A673 (cell line): ENCODE measurements around the gene TF. TPM values are rescaled to one million over a fixed set of nuclear protein-coding genes. Genes with fewer than 3 reads are reported as not detected.

ENCODE experiments used
- BruUV-seq: library from RNA; stranded (reverse); fragments of 400-500 nt; replicated peaks from 2 replicates; lab custom pipeline; 2021; lab: Mats Ljungman, UMichigan
- CTCF ChIA-PET: fragments of 300-600 bp; sonication (Branson Sonifier 250); formaldehyde crosslinking; loops from one replicate; lab custom pipeline; 2022; ENCODE audit warnings: antibody characterized with exemption; lab: Charles Lee
- POLR2A ChIA-PET: fragments of 300-600 bp; sonication (Branson Sonifier 250); formaldehyde crosslinking; loops from one replicate; lab custom pipeline; 2022; ENCODE audit warnings: antibody characterized with exemption; ENCODE audit not compliant: low non-redundant PET; lab: Charles Lee
- DNase-seq: peaks from one replicate; pipeline ENCODE4 v3.0.0-alpha.2; 2015; ENCODE audit warnings: low spot score
- H3K27ac ChIP-seq: fragments of 200-600 bp; sonication (generic); 2 replicates; pipeline ENCODE4 v1.5.1; 2016; ENCODE audit warnings: mixed run types, low read depth, mild to moderate bottlenecking, mixed read lengths, antibody characterized with exemption, low read length; ENCODE audit not compliant: poor library complexity, severe bottlenecking
- H3K27me3 ChIP-seq: fragments of 200-600 bp; sonication (generic); replicated peaks from 2 replicates; pipeline ENCODE4 v1.6.1; 2017; ENCODE audit warnings: mixed run types, low read depth, mild to moderate bottlenecking, mixed read lengths, antibody characterized with exemption, low read length; ENCODE audit not compliant: insufficient read depth, poor library complexity
- H3K36me3 ChIP-seq: fragments of 200-600 bp; sonication (generic); 2 replicates; pipeline ENCODE4 v1.6.1; 2016; ENCODE audit warnings: mixed run types, mild to moderate bottlenecking, mixed read lengths, antibody characterized with exemption, low read length; ENCODE audit not compliant: insufficient read depth, poor library complexity, severe bottlenecking
- H3K4me1 ChIP-seq: fragments of 200-600 bp; sonication (generic); 2 replicates; pipeline ENCODE4 v1.6.1; 2017; ENCODE audit warnings: mixed run types, mild to moderate bottlenecking, mixed read lengths, antibody characterized with exemption, low read length; ENCODE audit not compliant: insufficient read depth, poor library complexity, severe bottlenecking
- H3K4me3 ChIP-seq: fragments of 200-600 bp; sonication (generic); 2 replicates; pipeline ENCODE4 v1.5.1; 2016; ENCODE audit warnings: low read depth, mixed run types, mild to moderate bottlenecking, mixed read lengths, low read length; ENCODE audit not compliant: poor library complexity, severe bottlenecking
- H3K9me3 ChIP-seq: fragments of 200-600 bp; sonication (generic); 2 replicates; pipeline ENCODE4 v1.6.1; 2016; ENCODE audit warnings: mixed run types, low read depth, mild to moderate bottlenecking, mixed read lengths, antibody characterized with exemption, low read length; ENCODE audit not compliant: poor library complexity, severe bottlenecking
- CTCF ChIP-seq: fragments of 300-800, 200-600 bp; sonication (generic); conservative IDR thresholded peaks from 2 replicates; pipeline ENCODE4 v1.5.1; 2017; ENCODE audit warnings: low read depth, mild to moderate bottlenecking, antibody characterized with exemption, low read length, moderate library complexity, mixed read lengths
- EZH2 ChIP-seq: fragments of 200-600 bp; sonication (generic); IDR thresholded peaks from 2 replicates; pipeline ENCODE4 v1.6.1; 2017; ENCODE audit warnings: borderline replicate concordance, low read depth, mild to moderate bottlenecking, mixed read lengths, antibody characterized with exemption, low read length; ENCODE audit not compliant: poor library complexity, severe bottlenecking
- intact Hi-C: fragments of 100-400 bp; cut with micrococcal nuclease; formaldehyde crosslinking; loops from one replicate; pipeline ENCODE4 v1.10.0; 2022; ENCODE audit not compliant: unreplicated experiment
- total RNA-seq: library from RNA; stranded (reverse); gene quantifications from 2 replicates; pipeline ENCODE4 v1.2.3, GENCODE V29; 2021

The TF gene
- total RNA-seq, 1 experiment from 2014 or later: 0.11 TPM

DNA sequence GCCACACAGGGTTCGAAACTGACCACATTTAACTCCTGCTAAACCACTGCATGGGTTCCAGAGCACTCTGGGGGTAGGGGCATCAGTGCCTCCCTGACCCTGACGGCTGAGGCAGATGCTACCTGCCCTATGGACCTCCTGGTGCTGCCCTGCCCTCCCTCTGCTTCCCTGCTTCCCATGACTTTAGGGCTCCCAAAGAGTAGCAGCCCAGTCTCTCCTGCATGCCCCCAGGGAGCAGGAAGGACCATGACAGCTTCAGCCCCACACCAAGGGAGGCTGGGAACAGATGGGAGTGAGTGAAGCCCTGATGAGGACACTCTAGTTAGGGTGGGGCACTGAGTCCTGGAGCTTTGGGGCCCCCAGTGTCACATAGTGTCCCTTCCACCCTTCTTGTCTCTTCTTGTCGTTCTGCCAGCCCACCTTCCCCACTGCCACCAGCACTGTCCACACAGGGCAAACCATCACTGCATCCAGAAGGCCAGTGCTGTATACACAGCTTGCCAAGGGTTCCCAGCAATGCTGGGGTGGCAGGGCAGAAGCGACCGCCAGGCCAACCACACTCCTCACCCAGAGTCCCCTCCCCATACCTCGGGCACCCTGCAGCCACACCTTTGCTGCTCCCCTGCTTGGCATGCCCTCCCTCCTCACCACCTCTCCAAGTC is 90.4 kb downstream of the TF start:
- Histone ChIP-seq H3K9me3 (no peaks in the 10 kb centered on the region), H3K27ac (no peak overlapping the region), H3K27me3 (no peaks in the 10 kb centered on the region), H3K4me3 (no peak overlapping the region), H3K36me3 (no peaks in the 10 kb centered on the region), H3K4me1 (no peaks in the 10 kb centered on the region)
- no peak for DNase-seq
- no TSS peak for BruUV-seq
- ChIA-PET POLR2A (no interaction called here), CTCF (no interaction called here)
- intact Hi-C loops: no loop called here
- TF ChIP-seq EZH2 (no peak), CTCF (no peak)

DNA sequence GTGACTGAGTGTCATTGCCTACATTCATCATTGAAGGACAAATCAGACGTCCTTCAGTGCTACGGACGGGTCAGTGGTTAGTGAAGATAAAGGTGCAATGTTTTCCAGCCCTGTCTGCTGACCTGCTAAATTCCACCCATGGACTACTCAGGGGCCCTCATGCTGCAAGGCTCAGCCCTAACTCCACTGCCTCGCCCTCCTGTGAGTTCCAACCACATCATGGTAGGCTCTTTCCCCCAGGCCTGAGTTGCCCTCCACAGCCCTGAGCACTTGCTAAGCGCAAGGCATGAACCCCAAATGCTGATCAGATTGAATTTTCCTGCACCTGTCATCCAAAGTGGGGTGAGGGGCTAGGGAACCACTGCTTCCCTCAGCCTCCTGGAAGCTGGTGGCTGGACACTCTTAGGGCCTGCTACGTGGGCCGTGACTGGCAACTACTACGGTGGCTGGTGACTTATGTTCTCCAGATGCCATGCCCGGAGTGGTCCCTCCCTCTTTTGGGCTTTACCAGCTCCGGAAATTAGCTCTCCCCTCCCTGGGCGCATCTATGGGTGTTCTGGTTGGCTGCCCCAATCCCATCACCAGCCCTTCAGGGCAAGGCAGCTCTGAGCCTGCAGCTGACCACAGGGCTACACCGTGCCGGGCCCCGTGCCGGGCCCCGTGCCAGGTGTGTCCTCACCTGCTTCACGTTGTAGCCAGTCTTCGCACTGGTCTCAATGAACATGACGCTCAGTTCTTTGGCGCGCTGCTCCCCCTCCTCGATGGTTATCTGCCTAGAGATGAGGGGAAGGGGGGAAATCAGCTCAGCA is 91.5 kb downstream of the TF start:
- no peak overlapping the region for H3K4me3 ChIP-seq
- no TSS peak for BruUV-seq
- no peaks in the 10 kb centered on the region for H3K9me3 ChIP-seq
- intact Hi-C loops: no loop called here
- no peaks in the 10 kb centered on the region for H3K4me1 ChIP-seq
- no peak overlapping the region for H3K27ac ChIP-seq
- DNase-seq: no peak
- TF ChIP-seq CTCF (no peak), EZH2 (no peak)
- no peaks in the 10 kb centered on the region for H3K36me3 ChIP-seq
- ChIA-PET CTCF (no interaction called here), POLR2A (no interaction called here)
- no peaks in the 10 kb centered on the region for H3K27me3 ChIP-seq

DNA sequence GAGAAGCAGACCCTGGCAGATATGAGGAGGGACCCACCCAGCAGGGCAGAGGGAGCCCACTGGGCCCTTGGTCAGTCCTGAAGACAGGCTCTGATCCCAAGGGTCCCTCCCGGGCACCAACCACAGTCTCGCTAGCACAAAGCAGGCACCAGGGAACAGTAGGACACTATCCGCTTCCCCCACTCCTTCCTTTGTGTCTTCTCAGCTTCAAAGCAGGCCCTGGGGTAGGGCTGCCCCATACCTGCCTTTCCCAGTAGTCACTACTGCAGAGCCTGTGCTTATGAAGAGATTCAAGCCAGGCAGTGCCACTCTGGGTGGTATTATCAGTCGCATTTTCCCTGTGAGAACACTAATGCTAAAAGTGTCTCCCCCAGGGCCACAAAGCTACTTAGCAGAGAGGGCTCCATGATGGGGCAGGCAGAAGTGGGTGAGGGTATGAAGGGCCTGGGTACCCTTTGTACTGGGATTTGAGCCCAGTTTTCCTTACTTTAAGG is 92.2 kb downstream of the TF start:
- no peak overlapping the region for H3K4me3 ChIP-seq
- H3K27ac ChIP-seq: no peak overlapping the region
- BruUV-seq: no TSS peak
- H3K4me1 ChIP-seq: no peaks in the 10 kb centered on the region
- TF ChIP-seq EZH2: no peak
- TF ChIP-seq CTCF: no peak
- ChIA-PET CTCF (no interaction called here), POLR2A (no interaction called here)
- no peaks in the 10 kb centered on the region for H3K27me3 ChIP-seq
- no peak for DNase-seq
- intact Hi-C loops: no loop called here
- H3K9me3 ChIP-seq: no peaks in the 10 kb centered on the region
- H3K36me3 ChIP-seq: no peaks in the 10 kb centered on the region
